Thyroid gland (tissue), 4 donors: ENCODE measurements around the gene ELAPOR2. TPM values are rescaled to one million over a fixed set of nuclear protein-coding genes. Genes with fewer than 3 reads are reported as not detected.

Source experiments
- DNase-seq, 2 donors: peaks; one replicate each; pipeline ENCODE4 v3.0.0-alpha.2; 2019
- H3K27ac ChIP-seq, 3 donors: fragments of 200-600 bp; sonication (generic); 1 replicate in 2 of 3; 2 replicates in 1 of 3; pipeline ENCODE4 v1.5.1; 2016 to 2019; ENCODE audit warnings: mild to moderate bottlenecking in 1 of 3, moderate library complexity in 1 of 3
- H3K27me3 ChIP-seq: fragments of 200-600 bp; sonication (generic); one replicate; pipeline ENCODE4 v1.5.1; 2019
- H3K36me3 ChIP-seq, 2 donors: fragments of 200-600 bp; sonication (generic); one replicate each; pipeline ENCODE4 v1.5.1; 2016 to 2019
- H3K4me1 ChIP-seq, 2 donors: fragments of 200-600 bp; sonication (generic); one replicate each; pipeline ENCODE4 v1.5.1; 2017 to 2019
- H3K4me3 ChIP-seq, 3 donors: fragments of 200-600 bp; sonication (generic); replicated peaks in 1 of 3; 1 replicate in 2 of 3; 2 replicates in 1 of 3; pipeline ENCODE4 v1.5.1; 2016; ENCODE audit warnings: mild to moderate bottlenecking in 1 of 3
- H3K9me3 ChIP-seq: fragments of 200-600 bp; sonication (generic); one replicate; pipeline ENCODE4 v1.5.1; 2017
- POLR2A ChIP-seq, 2 donors: fragments of 450-650 bp; IDR thresholded peaks; one replicate each; pipeline ENCODE4 v1.6.1; 2017; ENCODE audit warnings: antibody characterized with exemption in 2 of 2, mild to moderate bottlenecking in 2 of 2, moderate library complexity in 1 of 2
- WGBS, 2 donors: methylation state at CpG; one replicate each; pipeline ENCODE4 v1.1.5; 2017; 5-methylcytosine and 5-hydroxymethylcytosine counted together
- intact Hi-C: fragments of 100-400 bp; cut with DNase I; formaldehyde crosslinking; loops from one replicate; pipeline ENCODE4 v1.15.1; 2023
- total RNA-seq, 4 donors: library from RNA; depleted of rRNA; stranded (reverse); fragments of >200 nt; gene quantifications; one replicate each; pipeline ENCODE4 v1.2.3, GENCODE V29; 2016
- TF ChIP-seq, protein P1 (sequence below), 6 experiments: fragments of 200-600 bp in 3 of 6; fragments of 450-650 bp in 3 of 6; sonication (generic) in 3 of 6; IDR thresholded peaks; one replicate each; pipeline ENCODE4 v1.5.1; 2016 to 2019; ENCODE audit warnings: antibody characterized with exemption in 6 of 6, mild to moderate bottlenecking in 2 of 6, inconsistent platforms in 1 of 6, moderate library complexity in 1 of 6

Gene ELAPOR2
- total RNA-seq, 4 donors from 2014 or later = 25.4 to 31.3 (median 25.7) TPM

DNA sequence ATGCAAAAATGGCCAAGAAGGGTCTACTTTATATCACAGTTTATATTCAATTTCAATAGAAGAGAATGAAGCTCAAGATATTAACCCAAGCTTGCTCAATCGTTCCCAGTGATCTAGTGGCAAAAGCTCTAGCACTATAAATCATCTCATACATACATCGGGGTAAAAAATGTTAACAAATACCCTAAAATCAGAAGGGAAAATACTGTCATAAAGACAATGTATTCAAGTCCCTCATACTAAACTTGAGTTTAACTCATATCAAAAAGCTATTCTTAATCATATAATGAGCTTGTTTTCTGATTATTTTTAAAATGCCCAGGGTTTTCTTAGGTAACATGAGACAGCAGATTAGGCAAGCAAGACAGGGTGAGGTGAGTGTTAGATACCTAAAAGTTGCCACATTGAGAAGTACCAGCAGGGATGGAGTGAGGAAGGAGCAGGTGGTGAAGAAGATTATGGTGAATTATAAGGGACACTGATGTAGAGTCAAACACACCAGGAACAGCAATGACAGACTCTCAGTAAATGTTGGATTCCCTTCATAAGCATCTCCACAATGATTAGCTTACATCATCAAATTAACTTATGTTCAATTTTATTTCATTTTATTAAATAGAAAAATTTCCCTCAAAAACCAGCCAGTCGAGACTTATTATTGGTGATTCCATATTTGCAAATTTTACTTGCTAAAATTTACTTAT, 46.2 kb downstream of the ELAPOR2 start:
- intact Hi-C loops = no loop called here
- Histone ChIP-seq H3K27ac (no peak overlapping the region), H3K4me3 (no peak overlapping the region), H3K4me1 (peaks cover 0 to 4% of the 10 kb centered on the region in 2 donors), H3K9me3 (no peaks in the 10 kb centered on the region), H3K36me3 (no peaks in the 10 kb centered on the region), H3K27me3 (no peaks in the 10 kb centered on the region)
- no peak for DNase-seq
- WGBS, 2 donors = 81 to 93% methylated on average over 3 of the region's 3 CpGs
- TF ChIP-seq POLR2A (IDR thresholded peaks at IDR 0.05) = no peak
- TF ChIP-seq, protein P1, sequence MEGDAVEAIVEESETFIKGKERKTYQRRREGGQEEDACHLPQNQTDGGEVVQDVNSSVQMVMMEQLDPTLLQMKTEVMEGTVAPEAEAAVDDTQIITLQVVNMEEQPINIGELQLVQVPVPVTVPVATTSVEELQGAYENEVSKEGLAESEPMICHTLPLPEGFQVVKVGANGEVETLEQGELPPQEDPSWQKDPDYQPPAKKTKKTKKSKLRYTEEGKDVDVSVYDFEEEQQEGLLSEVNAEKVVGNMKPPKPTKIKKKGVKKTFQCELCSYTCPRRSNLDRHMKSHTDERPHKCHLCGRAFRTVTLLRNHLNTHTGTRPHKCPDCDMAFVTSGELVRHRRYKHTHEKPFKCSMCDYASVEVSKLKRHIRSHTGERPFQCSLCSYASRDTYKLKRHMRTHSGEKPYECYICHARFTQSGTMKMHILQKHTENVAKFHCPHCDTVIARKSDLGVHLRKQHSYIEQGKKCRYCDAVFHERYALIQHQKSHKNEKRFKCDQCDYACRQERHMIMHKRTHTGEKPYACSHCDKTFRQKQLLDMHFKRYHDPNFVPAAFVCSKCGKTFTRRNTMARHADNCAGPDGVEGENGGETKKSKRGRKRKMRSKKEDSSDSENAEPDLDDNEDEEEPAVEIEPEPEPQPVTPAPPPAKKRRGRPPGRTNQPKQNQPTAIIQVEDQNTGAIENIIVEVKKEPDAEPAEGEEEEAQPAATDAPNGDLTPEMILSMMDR (IDR thresholded peaks at IDR 0.05) = no peak

Other genes with a start within 250 kb of the ELAPOR2 start
- gene DMTF1, start 92.8 kb upstream of the ELAPOR2 start, total RNA-seq = 100 to 1,000 TPM; 125 to 174 (median 146) TPM
- gene TMEM243, start 160.1 kb upstream of the ELAPOR2 start, total RNA-seq = 100 to 1,000 TPM; 122 to 142 (median 133) TPM